ENCODE data around the gene KIF5B. TPM values are rescaled to one million over a fixed set of nuclear protein-coding genes. Genes with fewer than 3 reads are reported as not detected.

The KIF5B gene
- total and polyA plus RNA-seq, 2 donors from 2014 or later, result 26.9 to 77.2 TPM

- no peak for TF ChIP-seq CTCF (IDR thresholded peaks at IDR 0.05; ENCODE audit: borderline replicate concordance, extremely low read depth, insufficient read depth)
- Histone ChIP-seq H3K36me3 (ENCODE audit: control insufficient read depth in 2 of 3, insufficient read depth in 3 of 3, low read length in 3 of 3) (peaks cover 20 to 51% (median 31%) of the 10 kb centered on the region in 3 donors), H3K9ac (ENCODE audit: low read length in 3 of 3) (no peak overlapping the region), H3K27ac (ENCODE audit: low read depth in 2 of 2, low read length in 2 of 2) (no peak overlapping the region), H3K4me3 (ENCODE audit: low read length in 3 of 3) (no peak overlapping the region), H3K9me3 (ENCODE audit: control insufficient read depth in 2 of 3, insufficient read depth in 1 of 3, low read length in 3 of 3) (no peaks in the 10 kb centered on the region), H3K4me1 (ENCODE audit: control insufficient read depth in 2 of 3, insufficient read depth in 2 of 3, low read depth in 1 of 3, low read length in 3 of 3) (no peaks in the 10 kb centered on the region), H3K27me3 (ENCODE audit: control insufficient read depth, insufficient read depth, low read length) (no peaks in the 10 kb centered on the region)
- intact Hi-C loops (cut with DNase I), result no loop called here
- DNase-seq (no peak), FAIRE-seq (no peak)
Observed at GRCh38 chr10:32017044-32017443, 39.2 kb downstream of the KIF5B start.

- FAIRE-seq, result no peak
- no peak for TF ChIP-seq CTCF (IDR thresholded peaks at IDR 0.05; ENCODE audit: borderline replicate concordance, extremely low read depth, insufficient read depth)
Observed at GRCh38 chr10:32015386-32015785, 40.8 kb downstream of the KIF5B start.

GRCh38 chr10:32007026-32007425, 49.2 kb downstream of the KIF5B start:
- no peak for FAIRE-seq

More at GRCh38 chr10:32015386-32015785, 40.8 kb downstream of the KIF5B start:
- no peak overlapping the region for H3K9ac ChIP-seq (ENCODE audit: low read length in 3 of 3)
- H3K27ac ChIP-seq (ENCODE audit: low read depth in 2 of 2, low read length in 2 of 2), result no peak overlapping the region
- no peak for DNase-seq
- no peak overlapping the region for H3K4me3 ChIP-seq (ENCODE audit: low read length in 3 of 3)
- intact Hi-C loops (cut with DNase I), result no loop called here
- no peaks in the 10 kb centered on the region for H3K4me1 ChIP-seq (ENCODE audit: control insufficient read depth in 2 of 3, insufficient read depth in 2 of 3, low read depth in 1 of 3, low read length in 3 of 3)
- H3K27me3 ChIP-seq (ENCODE audit: control insufficient read depth, insufficient read depth, low read length), result no peaks in the 10 kb centered on the region
- peaks cover 22 to 41% (median 25%) of the 10 kb centered on the region in 3 donors for H3K36me3 ChIP-seq (ENCODE audit: control insufficient read depth in 2 of 3, insufficient read depth in 3 of 3, low read length in 3 of 3)
- no peaks in the 10 kb centered on the region for H3K9me3 ChIP-seq (ENCODE audit: control insufficient read depth in 2 of 3, insufficient read depth in 1 of 3, low read length in 3 of 3)

More at GRCh38 chr10:32007026-32007425, 49.2 kb downstream of the KIF5B start:
- H3K9me3 ChIP-seq (ENCODE audit: control insufficient read depth in 2 of 3, insufficient read depth in 1 of 3, low read length in 3 of 3), result no peaks in the 10 kb centered on the region
- no peak for DNase-seq
- TF ChIP-seq CTCF (IDR thresholded peaks at IDR 0.05; ENCODE audit: borderline replicate concordance, extremely low read depth, insufficient read depth), result no peak
- H3K36me3 ChIP-seq (ENCODE audit: control insufficient read depth in 2 of 3, insufficient read depth in 3 of 3, low read length in 3 of 3), result peaks cover 0 to 4% (median 2%) of the 10 kb centered on the region in 3 donors
- H3K4me1 ChIP-seq (ENCODE audit: control insufficient read depth in 2 of 3, insufficient read depth in 2 of 3, low read depth in 1 of 3, low read length in 3 of 3), result no peaks in the 10 kb centered on the region
- H3K27me3 ChIP-seq (ENCODE audit: control insufficient read depth, insufficient read depth, low read length), result no peaks in the 10 kb centered on the region
- no peak overlapping the region for H3K9ac ChIP-seq (ENCODE audit: low read length in 3 of 3)
- H3K27ac ChIP-seq (ENCODE audit: low read depth in 2 of 2, low read length in 2 of 2), result no peak overlapping the region
- intact Hi-C loops (cut with DNase I), result no loop called here
- H3K4me3 ChIP-seq (ENCODE audit: low read length in 3 of 3), result no peak overlapping the region
